CD14-positive monocyte (primary cell): Measurements from ENCODE around the gene MACF1. TPM values are rescaled to one million over a fixed set of nuclear protein-coding genes. Genes with fewer than 3 reads are reported as not detected.
"Not testable (repeated sequence)": the region's sequence is repeated elsewhere in the genome, so short reads cannot be mapped to it uniquely, and the experiment has no call there.

Experiments
- DNase-seq, 3 donors: peaks; one replicate each; pipeline ENCODE4 v3.0.0-alpha.2; 2011 to 2022
- H2AFZ ChIP-seq: 2 replicates; pipeline ENCODE4 v1.6.0; 2012; ENCODE audit warnings: mild to moderate bottlenecking, low read depth, low read length, inconsistent platforms; ENCODE audit not compliant: insufficient read depth, poor library complexity, severe bottlenecking
- H3K27ac ChIP-seq, 2 donors: 1 replicate in 1 of 2; 2 replicates in 1 of 2; pipeline ENCODE4 v1.5.1; 2012 to 2013; ENCODE audit warnings: low read length in 2 of 2, control low read depth in 1 of 2, inconsistent platforms in 1 of 2, low read depth in 1 of 2, mild to moderate bottlenecking in 1 of 2
- H3K27me3 ChIP-seq, 2 donors: one replicate each; pipeline versions ENCODE4 v1.6.0 to v1.6.1; 2011 to 2013; ENCODE audit warnings: low read length in 2 of 2; ENCODE audit not compliant: control insufficient read depth in 2 of 2, insufficient read depth in 2 of 2
- H3K36me3 ChIP-seq, 2 donors: replicated peaks in 1 of 2; 1 replicate in 1 of 2; 2 replicates in 1 of 2; pipeline versions ENCODE4 v1.5.1 to v1.6.1; 2012 to 2013; ENCODE audit warnings: low read length in 2 of 2, control low read depth in 1 of 2, inconsistent platforms in 1 of 2, mild to moderate bottlenecking in 1 of 2; ENCODE audit not compliant: insufficient read depth in 2 of 2, control insufficient read depth in 1 of 2
- H3K4me1 ChIP-seq, 2 donors: 1 replicate in 1 of 2; 2 replicates in 1 of 2; pipeline versions ENCODE4 v1.5.1 to v1.6.1; 2012 to 2013; ENCODE audit warnings: low read length in 2 of 2, control low read depth in 1 of 2, inconsistent platforms in 1 of 2, mild to moderate bottlenecking in 1 of 2, moderate library complexity in 1 of 2; ENCODE audit not compliant: insufficient read depth in 2 of 2, control insufficient read depth in 1 of 2
- H3K4me2 ChIP-seq: replicated peaks from 2 replicates; pipeline ENCODE3; 2012; ENCODE audit warnings: low read length, moderate library complexity, mild to moderate bottlenecking; ENCODE audit not compliant: poor library complexity, severe bottlenecking; ENCODE audit errors: extremely low read depth
- H3K4me3 ChIP-seq, 3 experiments: fragments of 200-600 bp in 1 of 3; sonication (generic) in 1 of 3; replicated peaks in 1 of 3; 1 replicate in 2 of 3; 2 replicates in 1 of 3; pipeline ENCODE4 v1.5.1; 2011 to 2013; ENCODE audit warnings: low read length in 3 of 3, mild to moderate bottlenecking in 3 of 3, control low read depth in 2 of 3, low read depth in 2 of 3, inconsistent platforms in 1 of 3, moderate library complexity in 1 of 3
- H3K79me2 ChIP-seq: 2 replicates; pipeline ENCODE4 v1.6.0; 2012; ENCODE audit warnings: mild to moderate bottlenecking, control low read depth, inconsistent platforms, low read length, moderate library complexity; ENCODE audit not compliant: insufficient read depth
- H3K9ac ChIP-seq: 2 replicates; pipeline ENCODE4 v1.6.0; 2017; ENCODE audit warnings: low read length, mild to moderate bottlenecking; ENCODE audit not compliant: insufficient read depth, poor library complexity, severe bottlenecking
- H3K9me3 ChIP-seq, 2 donors: replicated peaks in 1 of 2; 1 replicate in 1 of 2; 2 replicates in 1 of 2; pipeline versions ENCODE4 v1.5.1 to v1.6.1; 2012 to 2013; ENCODE audit warnings: low read length in 2 of 2, control low read depth in 1 of 2; ENCODE audit not compliant: control insufficient read depth in 1 of 2, insufficient read depth in 1 of 2
- H4K20me1 ChIP-seq: 2 replicates; pipeline ENCODE4 v1.6.0; 2012; ENCODE audit warnings: mild to moderate bottlenecking, low read length, control low read depth, moderate library complexity; ENCODE audit not compliant: insufficient read depth
- H3K27ac Mint-ChIP-seq, 7 donors: one replicate each; pipeline ENCODE4 v1.8.0; 2020; ENCODE audit warnings: mild to moderate bottlenecking in 7 of 7, mixed read lengths in 7 of 7, moderate library complexity in 6 of 7, inconsistent platforms in 2 of 7
- H3K27me3 Mint-ChIP-seq, 3 donors: one replicate each; pipeline ENCODE4 v1.8.0; 2021 to 2022; ENCODE audit warnings: low read depth in 3 of 3, mild to moderate bottlenecking in 3 of 3, mixed read lengths in 3 of 3, moderate library complexity in 3 of 3, inconsistent platforms in 1 of 3
- H3K36me3 Mint-ChIP-seq, 2 donors: one replicate each; pipeline ENCODE4 v1.8.0; 2020; ENCODE audit warnings: mixed read lengths in 2 of 2, inconsistent platforms in 1 of 2, mild to moderate bottlenecking in 1 of 2
- H3K4me1 Mint-ChIP-seq: one replicate; pipeline ENCODE4 v1.8.0; 2020; ENCODE audit warnings: mild to moderate bottlenecking, mixed read lengths
- H3K4me3 Mint-ChIP-seq, 2 donors: one replicate each; pipeline ENCODE4 v1.8.0; 2020; ENCODE audit warnings: mild to moderate bottlenecking in 2 of 2, mixed read lengths in 2 of 2, moderate library complexity in 1 of 2
- H3K9me3 Mint-ChIP-seq, 7 donors: one replicate each; pipeline ENCODE4 v1.8.0; 2020 to 2022; ENCODE audit warnings: mixed read lengths in 7 of 7, mild to moderate bottlenecking in 6 of 7, moderate library complexity in 6 of 7, inconsistent platforms in 2 of 7
- CTCF ChIP-seq: fragments of 200-600 bp; IDR thresholded peaks from one replicate; pipeline ENCODE4 v1.8.0; 2022; ENCODE audit warnings: antibody characterized with exemption, mild to moderate bottlenecking
- WGBS: methylation state at CpG from one replicate; pipeline ENCODE4 v1.1.5; 2013; ENCODE audit warnings: missing lambda C conversion rate; ENCODE audit not compliant: insufficient coverage; 5-methylcytosine and 5-hydroxymethylcytosine counted together
- intact Hi-C, 2 donors: fragments of 100-400 bp; cut with micrococcal nuclease; formaldehyde crosslinking; loops; one replicate each; pipeline versions ENCODE4 v1.15.0 to v1.15.1; 2023
- polyA plus RNA-seq, 3 donors: library from polyadenylated mRNA; depleted of rRNA in 1 of 3; unstranded in 2 of 3; stranded (reverse) in 1 of 3; fragments of 300-500 nt in 2 of 3; fragments of >200 nt in 1 of 3; fragmentation: Illumina TruSeq in 2 of 3; gene quantifications; 1 replicate in 2 of 3; 2 replicates in 1 of 3; pipeline ENCODE4 v1.2.3, GENCODE V29; 2012 to 2021

Gene MACF1
- polyA plus RNA-seq, 3 donors: 3.4 to 36.8 (median 4.5) TPM

GRCh38 chr1:39205781-39206464 lies 1.4 kb downstream of the MACF1 start:
- H3K27ac ChIP-seq: peak overlapping the region; percentile 75 to 82
- Mint-ChIP-seq H3K4me3 (peak overlapping the region; percentile 82 to 93), H3K36me3 (peaks cover 0 to 4% of the 10 kb centered on the region in 2 donors), H3K27ac (peak overlapping the region; percentile 89 to 100 (median 92)), H3K4me1 (peaks cover 29% of the 10 kb centered on the region), H3K9me3 (peaks cover 0 to under 1% (median 0%) of the 10 kb centered on the region in 7 donors), H3K27me3 (peaks cover 0 to 3% (median 0%) of the 10 kb centered on the region in 3 donors)
- peak overlapping the region; percentile 76 for H3K4me2 ChIP-seq
- peaks cover 3% of the 10 kb centered on the region for H4K20me1 ChIP-seq
- H3K36me3 ChIP-seq: no peaks in the 10 kb centered on the region
- no CpG with 5 or more reads among the region's 3 CpGs for WGBS
- H3K4me3 ChIP-seq: peak overlapping the region; percentile 34 to 72 (median 72)
- H2AFZ ChIP-seq: peak overlapping the region; percentile 64
- no peaks in the 10 kb centered on the region for H3K27me3 ChIP-seq
- no peak for DNase-seq
- TF ChIP-seq CTCF: no peak
- intact Hi-C loops: no loop called here
- peak overlapping the region; percentile 49 for H3K9ac ChIP-seq
- no peaks in the 10 kb centered on the region for H3K9me3 ChIP-seq
- H3K79me2 ChIP-seq: peaks cover 52% of the 10 kb centered on the region
- H3K4me1 ChIP-seq: peaks cover 21 to 32% of the 10 kb centered on the region in 2 donors

DNA sequence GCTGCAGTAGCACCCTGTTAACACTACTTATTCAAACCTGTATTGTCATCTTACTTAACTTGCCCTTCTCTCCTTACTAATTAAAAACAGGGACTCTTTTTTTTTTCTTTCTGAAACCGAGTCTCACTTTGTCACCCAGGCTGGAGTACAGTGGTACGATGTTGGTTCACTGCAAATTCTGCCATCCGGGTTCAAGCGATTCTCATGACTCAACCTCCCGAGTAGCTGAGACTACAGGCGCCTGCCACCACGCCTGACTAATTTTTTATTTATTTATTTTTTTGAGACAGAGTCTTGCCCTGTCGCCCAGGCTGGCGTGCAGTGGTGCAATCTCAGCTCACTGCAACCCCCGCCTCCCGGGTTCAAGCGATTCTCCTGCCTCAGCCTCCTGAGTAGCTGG lies 3.9 kb downstream of the MACF1 start:
- H3K4me2 ChIP-seq, H4K20me1 ChIP-seq, H3K27ac Mint-ChIP-seq, DNase-seq, H3K9me3 Mint-ChIP-seq, H3K27me3 Mint-ChIP-seq, H3K4me3 ChIP-seq, H3K4me3 Mint-ChIP-seq, H3K27me3 ChIP-seq, H2AFZ ChIP-seq, H3K27ac ChIP-seq, H3K9ac ChIP-seq, H3K9me3 ChIP-seq, H3K36me3 Mint-ChIP-seq, intact Hi-C loops, H3K36me3 ChIP-seq: not testable (repeated sequence)
- 97% methylated on average over 6 of the region's 12 CpGs for WGBS
- Histone ChIP-seq H3K79me2 (peaks cover 65% of the 10 kb centered on the region), H3K4me1 (peaks cover 22 to 35% of the 10 kb centered on the region in 2 donors)
- peaks cover 34% of the 10 kb centered on the region for H3K4me1 Mint-ChIP-seq
